HG02852 (cell line): Measurements from ENCODE around the gene MBTPS1.

Experiments used
- ATAC-seq: cut with Tn5 transposase; IDR thresholded peaks from one replicate; pipeline ENCODE4 v1.9.1; 2021; ENCODE audit warnings: mild to moderate bottlenecking, moderate library complexity; ENCODE audit not compliant: unreplicated experiment

The MBTPS1 gene

DNA sequence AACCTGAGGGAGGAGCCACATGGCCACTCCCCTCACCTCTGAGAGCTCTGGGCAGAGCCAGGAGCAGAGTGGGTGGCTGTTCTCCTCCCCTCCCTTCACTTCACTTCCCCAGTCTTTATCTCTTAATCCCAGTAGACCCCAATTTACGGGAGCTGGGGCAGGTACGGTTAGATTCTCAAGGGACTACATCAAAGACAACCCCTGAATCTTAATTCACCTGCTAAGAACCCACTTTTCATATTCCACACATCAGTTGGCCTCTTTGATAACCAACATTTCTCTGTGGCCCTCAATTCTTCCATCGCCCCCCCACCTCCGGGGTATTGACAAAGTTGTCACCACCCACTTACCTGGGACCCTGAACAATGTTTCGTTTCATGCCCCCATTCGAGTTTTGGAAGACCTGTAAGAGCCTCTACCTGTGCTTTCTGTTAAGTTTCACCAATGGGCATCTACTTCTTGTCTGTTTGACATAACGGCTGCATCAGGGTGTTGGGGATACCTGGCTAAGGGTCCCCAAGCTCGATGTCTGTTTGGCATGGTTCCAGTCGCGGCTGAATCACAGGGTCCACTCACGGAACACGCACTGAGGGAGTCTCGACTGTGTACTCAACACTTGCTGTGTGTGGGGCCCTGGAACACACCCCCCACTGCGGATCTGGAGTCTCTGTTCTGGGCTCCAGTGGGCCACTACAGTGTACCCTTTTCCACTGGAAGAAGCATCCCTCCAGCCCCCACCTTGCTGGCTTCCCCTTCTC lies 102.0 kb downstream of the MBTPS1 start:
- no peak for ATAC-seq

DNA sequence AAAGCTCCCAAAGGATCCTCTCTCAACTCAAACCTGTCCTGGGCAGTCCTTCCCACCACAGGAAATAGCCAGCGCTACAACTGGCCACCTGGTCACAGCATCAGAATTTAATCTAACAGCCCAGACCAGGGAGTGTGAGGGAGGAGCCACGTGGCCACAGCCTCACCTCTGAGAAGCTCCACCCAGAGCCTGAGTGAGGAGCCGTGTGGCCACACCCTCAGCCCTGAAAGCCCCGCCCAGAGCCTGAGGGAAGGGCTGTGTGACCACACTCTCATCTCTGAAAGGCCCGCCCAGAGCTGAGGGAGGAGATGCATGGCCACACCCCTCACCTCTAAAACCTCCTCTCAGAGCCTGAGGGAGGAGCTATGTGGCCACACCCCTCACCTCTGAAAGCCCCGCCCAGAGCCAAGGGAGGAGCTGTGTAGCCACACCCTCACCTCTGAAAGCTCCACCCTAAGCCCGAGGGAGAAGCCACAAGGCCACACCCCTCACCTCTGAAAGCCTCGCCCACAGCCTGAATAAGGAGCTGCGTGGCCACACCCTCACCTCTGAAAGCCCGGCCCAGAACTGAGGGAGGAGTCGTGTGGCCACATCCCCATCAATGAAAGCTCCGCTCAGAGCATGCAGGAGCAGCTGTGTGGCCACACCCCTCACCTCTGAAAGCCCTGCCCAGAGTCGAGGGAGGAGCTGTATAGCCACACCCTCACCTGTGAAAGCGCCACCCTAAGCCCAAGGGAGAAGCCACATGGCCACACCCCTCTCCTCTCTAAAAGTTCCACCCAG lies 102.8 kb downstream of the MBTPS1 start:
- ATAC-seq: peak; percentile 62

DNA sequence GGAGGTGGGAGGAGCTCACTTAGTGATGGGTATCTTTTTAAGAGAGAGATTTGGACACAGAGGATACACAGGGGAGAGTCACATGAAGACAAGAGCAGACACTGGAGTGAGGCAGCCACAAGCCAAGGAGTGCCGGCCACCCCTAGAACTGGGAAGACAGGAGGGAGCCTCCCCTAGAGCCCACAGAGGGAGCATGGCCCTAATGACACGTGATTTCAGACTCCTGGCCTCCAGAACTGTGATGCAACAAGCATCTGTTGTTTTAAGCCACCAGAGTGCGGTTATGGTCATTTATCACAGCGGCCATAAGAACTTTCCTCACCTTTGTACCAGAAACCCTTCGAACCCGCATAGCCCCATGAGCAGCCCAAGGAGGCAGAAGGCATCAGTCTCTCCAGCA lies 107.5 kb downstream of the MBTPS1 start:
- ATAC-seq: no peak

DNA sequence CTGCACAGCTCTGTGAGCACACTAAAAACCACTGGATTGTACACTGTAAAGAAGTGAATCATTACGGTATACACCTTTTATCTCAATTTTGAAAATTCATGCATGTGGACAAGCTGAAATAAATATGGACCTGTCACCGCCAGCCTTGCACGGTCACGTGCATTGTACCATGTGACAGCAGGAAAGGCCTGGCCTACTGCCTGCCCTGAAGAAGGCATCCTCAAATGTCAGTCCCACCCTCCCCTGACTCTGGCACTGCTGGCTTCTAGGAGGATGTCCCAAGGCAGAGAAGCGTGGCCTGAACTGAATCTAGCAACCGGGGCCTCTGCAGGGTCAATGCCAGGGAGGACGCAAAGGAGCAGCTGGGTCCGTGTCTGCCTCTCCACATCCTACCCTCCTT lies 108.8 kb downstream of the MBTPS1 start:
- no peak for ATAC-seq

DNA sequence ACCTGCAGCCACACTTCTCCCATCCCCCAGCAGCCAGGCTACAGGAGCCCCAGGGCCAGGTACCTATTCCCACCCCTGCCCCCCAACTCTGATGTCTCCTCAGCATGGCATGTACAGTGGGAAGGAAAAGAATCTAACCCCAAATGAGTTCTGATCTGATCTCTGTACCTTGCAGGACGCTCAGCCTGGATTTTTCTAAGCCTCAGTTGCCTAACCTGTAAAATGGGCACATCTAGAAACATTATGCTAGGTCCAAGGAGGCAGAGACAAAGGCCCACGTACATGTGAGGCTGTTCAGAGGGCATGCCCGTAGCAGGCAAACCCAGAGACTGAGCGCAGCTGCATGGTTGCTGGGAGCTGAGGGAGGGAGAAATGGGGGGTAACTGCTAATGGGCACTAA lies 109.2 kb downstream of the MBTPS1 start:
- ATAC-seq: no peak

DNA sequence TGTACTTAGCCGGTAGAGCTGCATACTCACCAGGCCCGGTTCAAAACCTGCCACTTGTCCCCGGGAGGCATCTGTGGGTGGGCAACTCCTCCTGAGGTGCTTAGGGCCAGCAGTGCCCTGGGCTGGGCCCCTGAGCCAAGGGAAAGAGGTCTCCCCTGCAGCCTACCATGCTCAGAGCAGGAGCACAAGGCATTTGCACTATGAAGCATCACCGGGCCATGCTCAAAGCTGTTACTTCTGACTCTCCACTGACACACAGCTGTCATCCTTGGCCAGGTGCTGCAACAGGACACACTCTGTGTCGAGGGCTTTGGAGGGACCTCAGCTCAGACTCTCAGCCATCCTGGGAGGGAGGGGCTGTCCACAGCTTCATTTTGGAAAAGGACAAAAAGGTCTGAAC lies 111.4 kb downstream of the MBTPS1 start:
- ATAC-seq: no peak

DNA sequence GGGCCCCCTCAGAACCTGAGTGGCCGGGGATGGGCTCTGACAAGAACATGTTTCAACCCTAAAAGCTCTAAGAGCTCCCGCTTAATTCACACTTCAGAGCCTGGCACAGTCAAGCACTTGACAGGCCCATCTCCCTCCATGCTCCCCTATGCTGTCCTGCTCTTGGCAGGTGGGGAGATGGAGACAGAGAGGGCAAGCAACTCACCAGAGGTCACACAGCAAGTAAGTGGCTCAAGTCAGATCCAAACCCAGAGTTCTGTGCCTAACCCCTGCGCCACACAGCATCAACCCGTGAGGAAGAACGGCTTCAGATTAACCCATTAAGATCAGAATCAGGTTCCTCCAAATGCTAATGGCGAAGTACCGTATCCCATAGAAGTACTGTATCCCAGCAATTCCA lies 112.3 kb downstream of the MBTPS1 start:
- no peak for ATAC-seq
